ENCODE data around the gene MRGPRE.
"Not testable (repeated sequence)": the region's sequence is repeated elsewhere in the genome, so short reads cannot be mapped to it uniquely, and the experiment has no call there.

The MRGPRE gene, protein sequence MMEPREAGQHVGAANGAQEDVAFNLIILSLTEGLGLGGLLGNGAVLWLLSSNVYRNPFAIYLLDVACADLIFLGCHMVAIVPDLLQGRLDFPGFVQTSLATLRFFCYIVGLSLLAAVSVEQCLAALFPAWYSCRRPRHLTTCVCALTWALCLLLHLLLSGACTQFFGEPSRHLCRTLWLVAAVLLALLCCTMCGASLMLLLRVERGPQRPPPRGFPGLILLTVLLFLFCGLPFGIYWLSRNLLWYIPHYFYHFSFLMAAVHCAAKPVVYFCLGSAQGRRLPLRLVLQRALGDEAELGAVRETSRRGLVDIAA

GRCh38 chr11:3231851-3232744 lies at the start of gene MRGPRE:
Gene MRGPRE (minus strand): TSS chr11:3232417. CDS start chr11:3228799, 3,618 bp downstream.
- DNase-seq (ENCODE audit: low read depth), result no peak

DNA sequence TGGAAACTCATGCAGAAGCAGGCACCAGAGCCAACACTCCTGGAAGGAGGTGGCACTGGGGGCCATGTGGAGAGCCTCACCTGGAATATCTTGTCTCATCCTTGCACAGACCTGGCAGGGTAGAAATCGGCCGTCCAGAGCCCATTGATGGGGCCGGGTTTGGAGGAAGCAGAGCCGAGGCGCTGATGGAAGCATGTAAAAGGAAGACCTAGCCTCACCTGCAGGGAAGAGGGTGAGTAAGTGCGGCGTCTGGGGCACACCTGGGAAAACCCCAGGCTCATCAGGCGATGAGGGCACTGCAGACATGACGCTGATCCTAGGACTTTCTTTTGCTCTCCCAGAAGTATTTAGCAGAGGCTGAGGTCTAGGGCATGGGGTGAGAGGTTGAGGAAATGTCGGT lies 48.9 kb upstream of the MRGPRE start:
- not testable (repeated sequence) for DNase-seq (ENCODE audit: low read depth)

DNA sequence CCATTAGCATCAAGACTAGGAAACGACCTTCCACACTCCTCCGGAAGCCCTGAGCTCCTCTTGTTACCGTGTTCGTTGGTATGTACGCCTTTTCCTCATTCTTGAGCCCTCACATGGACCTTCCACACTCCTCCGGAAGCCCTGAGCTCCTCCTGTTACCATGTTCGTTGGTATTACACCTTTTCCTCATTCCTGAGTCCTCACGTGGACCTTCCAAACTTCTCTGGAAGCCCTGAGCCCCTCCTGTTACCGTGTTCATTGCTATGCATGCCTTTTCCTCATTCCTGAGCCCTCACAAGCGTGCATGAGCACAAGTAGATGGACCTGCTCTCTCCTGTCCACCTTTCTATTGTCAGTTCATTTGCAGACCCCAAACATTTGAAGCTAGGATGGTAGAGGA lies 48.4 kb upstream of the MRGPRE start:
- not testable (repeated sequence) for DNase-seq (ENCODE audit: low read depth)

DNA sequence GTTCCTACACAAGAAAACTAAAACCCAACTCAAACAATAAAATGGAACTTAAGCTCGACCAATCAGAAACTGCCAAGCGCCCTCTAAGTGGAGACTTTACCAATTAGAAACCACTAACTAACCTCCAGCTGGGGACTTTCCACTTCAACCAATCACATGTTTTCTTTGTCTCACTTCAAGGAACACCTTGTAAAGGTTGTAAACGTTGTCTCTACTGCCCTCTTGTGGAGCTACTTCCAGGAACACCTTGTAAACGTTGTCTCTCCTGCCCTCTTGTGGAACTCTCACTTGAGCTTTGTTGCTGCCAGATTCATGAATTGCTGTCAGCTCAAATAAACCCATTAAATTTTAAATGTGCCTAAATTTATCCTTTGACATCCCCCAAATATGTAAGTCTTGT lies 46.7 kb upstream of the MRGPRE start:
- not testable (repeated sequence) for DNase-seq (ENCODE audit: low read depth)

- not testable (repeated sequence) for DNase-seq (ENCODE audit: low read depth)
These were observed 41.4 kb upstream of the MRGPRE start for GRCh38 chr11:3273629-3274028.

- DNase-seq (ENCODE audit: low read depth), result not testable (repeated sequence)
These were observed 30.3 kb upstream of the MRGPRE start for GRCh38 chr11:3262548-3262947.

GRCh38 chr11:3261831-3262230 lies 29.6 kb upstream of the MRGPRE start:
- not testable (repeated sequence) for DNase-seq (ENCODE audit: low read depth)

DNA sequence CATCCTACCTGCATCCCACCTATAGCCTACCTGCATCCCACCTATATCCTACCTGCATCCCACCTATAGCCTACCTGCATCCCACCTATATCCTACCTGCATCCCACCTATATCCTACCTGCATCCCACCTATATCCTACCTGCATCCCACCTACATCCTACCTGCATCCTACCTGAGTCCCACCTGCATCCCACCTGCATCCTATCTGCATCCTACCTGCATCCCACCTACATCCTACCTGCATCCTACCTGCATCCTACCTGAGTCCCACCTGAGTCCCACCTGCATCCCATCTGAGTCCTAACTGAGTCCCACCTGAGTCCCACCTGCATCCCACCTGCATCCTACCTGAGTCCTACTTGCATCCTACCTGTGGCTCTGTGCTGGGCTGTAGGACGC lies 25.3 kb upstream of the MRGPRE start:
- DNase-seq (ENCODE audit: low read depth), result not testable (repeated sequence)

DNA sequence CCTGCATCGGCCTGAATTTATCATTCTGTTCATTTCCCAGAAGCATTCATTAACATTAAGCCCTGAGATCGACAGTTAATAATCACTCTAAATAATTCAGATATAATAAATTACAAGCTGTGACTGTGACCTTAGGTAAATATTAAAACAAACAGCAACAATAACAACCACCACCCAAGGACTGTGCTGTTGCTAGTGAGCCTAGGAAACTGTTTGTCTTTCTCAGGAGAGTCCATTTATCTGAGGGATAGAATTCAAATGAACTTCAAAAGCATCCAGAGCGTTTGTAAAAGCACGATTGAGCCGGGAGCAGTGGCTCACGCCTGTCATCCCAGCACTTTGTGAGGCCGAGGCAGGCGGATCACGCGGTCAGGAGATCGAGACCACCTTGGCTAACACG lies 23.0 kb upstream of the MRGPRE start:
- DNase-seq (ENCODE audit: low read depth), result not testable (repeated sequence)

GRCh38 chr11:3254773-3255172 lies 22.6 kb upstream of the MRGPRE start:
- DNase-seq (ENCODE audit: low read depth), result not testable (repeated sequence)

- DNase-seq (ENCODE audit: low read depth), result no peak
These were observed 12.9 kb upstream of the MRGPRE start for GRCh38 chr11:3245071-3245470.

DNA sequence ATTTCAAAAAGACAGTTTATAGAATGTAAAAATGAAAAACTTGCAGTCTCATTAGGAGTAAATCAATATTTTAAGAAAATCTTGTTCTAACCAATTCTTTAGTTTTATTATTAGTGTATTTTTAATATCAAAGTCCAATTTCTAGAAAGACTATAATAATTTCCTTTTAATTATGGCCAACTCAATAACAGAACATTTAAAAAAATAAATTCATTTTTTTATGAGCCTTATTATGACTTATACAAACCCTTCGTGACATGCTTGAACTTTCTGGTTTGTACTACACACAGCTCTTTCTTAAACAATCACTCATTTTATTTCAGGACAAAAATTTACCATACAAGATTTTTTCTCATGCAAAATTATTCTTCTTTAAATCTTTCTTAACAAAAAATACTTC lies 11.7 kb upstream of the MRGPRE start:
- DNase-seq (ENCODE audit: low read depth), result no peak

- DNase-seq (ENCODE audit: low read depth), result no peak
These were observed 4.9 kb upstream of the MRGPRE start for GRCh38 chr11:3237119-3237518.

DNA sequence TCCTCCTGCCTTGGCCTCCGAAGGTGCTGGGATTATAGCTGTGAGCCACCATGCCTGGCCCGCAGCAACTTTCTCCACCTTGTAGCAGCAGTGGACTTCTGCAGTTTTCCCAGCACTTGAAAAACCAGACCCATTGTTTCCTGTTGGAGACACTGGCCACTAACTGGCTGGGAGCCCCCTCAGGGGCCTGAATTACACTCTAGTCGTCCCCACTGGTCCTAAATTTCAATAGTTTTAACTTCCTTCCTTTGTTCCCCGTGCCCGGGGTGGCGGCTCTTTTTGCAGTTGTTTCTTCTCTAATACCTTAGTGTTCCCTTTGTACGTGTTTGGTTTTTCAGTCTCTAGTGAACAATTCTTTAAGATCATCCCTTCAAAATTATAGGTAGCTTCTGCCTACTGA lies 2.6 kb upstream of the MRGPRE start:
- no peak for DNase-seq (ENCODE audit: low read depth)

- DNase-seq (ENCODE audit: low read depth), result no peak
These were observed 739 bp upstream of the MRGPRE start for GRCh38 chr11:3232956-3233355.

DNA sequence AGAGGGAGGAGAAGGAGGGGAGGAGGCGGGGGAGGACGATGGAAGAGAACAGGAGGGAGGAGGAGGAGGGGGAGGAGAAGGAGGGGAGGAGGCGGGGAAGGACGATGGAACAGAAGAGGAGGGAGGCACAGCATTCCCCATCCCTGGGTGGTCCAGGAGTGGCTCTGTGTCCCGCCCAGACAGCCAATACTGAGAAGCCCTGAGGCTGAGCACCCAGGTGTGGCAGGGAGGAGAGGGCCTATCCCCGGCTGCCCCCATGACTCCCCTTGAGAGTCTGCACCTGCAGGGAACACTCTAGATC lies 717 bp downstream of the MRGPRE start:
- no peak for DNase-seq (ENCODE audit: low read depth)

- no peak for DNase-seq (ENCODE audit: low read depth)
These were observed 1.3 kb downstream of the MRGPRE start for GRCh38 chr11:3230636-3231549.

DNA sequence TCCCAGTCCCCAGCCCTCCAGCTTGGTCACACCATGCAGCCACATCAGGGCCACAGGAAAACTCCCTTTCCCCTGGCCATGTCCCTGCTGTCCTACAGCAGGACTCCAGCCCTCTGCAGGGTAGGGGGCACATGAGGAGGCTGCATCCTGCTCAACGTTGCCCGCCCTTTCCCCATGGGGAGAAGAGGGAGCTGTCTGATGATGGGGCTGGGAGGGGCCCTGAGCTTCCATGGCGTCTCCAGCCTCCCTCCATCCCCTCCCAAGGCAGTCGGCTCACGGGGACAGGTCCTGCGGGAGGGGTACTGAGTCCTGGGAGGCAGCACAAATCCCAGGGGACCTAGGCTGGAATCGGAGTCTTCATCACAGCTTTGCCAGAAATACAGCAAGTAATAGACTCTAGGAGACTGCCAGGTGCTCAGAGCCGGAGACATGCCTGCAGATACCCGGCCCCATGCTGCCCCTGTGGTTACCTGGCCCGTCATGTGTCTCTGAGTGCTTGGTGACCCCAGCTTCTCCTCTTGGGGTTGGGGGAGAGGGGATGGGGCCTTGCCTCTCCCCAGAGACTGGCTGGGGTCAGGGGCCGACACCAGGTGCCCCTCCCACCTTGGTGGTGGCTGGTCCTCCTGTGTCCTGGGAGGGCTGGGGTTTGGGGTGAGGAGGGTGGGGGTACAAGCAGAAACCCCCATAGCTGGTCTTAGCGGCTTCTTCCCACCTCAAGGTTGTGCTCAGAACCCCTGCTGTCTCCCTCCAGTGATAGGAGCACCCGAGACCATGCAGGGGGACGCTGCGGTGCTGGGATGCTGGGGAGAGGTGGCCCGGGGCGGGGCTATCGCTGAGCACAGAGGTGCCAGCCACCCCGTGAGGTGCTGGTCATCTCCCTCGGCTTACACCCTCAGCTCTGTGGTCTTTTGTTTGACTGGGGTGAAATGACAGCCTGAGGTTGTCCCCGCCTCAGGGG lies 2.3 kb downstream of the MRGPRE start:
- DNase-seq (ENCODE audit: low read depth), result no peak

DNA sequence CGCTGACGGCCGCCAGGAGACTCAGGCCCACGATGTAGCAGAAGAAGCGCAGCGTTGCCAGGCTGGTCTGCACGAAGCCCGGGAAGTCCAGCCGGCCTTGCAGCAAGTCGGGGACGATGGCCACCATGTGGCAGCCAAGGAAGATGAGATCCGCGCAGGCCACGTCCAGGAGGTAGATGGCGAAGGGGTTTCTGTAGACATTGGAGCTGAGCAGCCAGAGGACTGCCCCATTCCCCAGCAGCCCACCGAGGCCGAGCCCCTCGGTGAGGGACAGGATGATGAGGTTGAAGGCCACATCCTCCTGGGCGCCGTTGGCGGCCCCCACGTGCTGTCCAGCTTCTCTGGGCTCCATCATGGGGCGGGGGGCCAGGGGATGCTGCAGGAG lies 3.8 kb downstream of the MRGPRE start:
- no peak for DNase-seq (ENCODE audit: low read depth)

GRCh38 chr11:3227568-3228444 lies 4.4 kb downstream of the MRGPRE start:
- DNase-seq (ENCODE audit: low read depth), result no peak
